Glomerular endothelial cell (primary cell): ENCODE measurements around the gene NGDN. TPM values are rescaled to one million over a fixed set of nuclear protein-coding genes. Genes with fewer than 3 reads are reported as not detected.

ENCODE experiments used
- DNase-seq: peaks from one replicate; pipeline ENCODE4 v3.0.0-alpha.2; 2011; ENCODE audit warnings: low read depth, low spot score; ENCODE audit errors: extremely low read depth
- total RNA-seq: library from RNA; depleted of rRNA; stranded (reverse); fragments of >200 nt; gene quantifications from 2 replicates; pipeline ENCODE4 v1.2.3, GENCODE V29; 2015

The NGDN gene
- total RNA-seq, 1 donor from 2014 or later = 24.6 TPM

DNA sequence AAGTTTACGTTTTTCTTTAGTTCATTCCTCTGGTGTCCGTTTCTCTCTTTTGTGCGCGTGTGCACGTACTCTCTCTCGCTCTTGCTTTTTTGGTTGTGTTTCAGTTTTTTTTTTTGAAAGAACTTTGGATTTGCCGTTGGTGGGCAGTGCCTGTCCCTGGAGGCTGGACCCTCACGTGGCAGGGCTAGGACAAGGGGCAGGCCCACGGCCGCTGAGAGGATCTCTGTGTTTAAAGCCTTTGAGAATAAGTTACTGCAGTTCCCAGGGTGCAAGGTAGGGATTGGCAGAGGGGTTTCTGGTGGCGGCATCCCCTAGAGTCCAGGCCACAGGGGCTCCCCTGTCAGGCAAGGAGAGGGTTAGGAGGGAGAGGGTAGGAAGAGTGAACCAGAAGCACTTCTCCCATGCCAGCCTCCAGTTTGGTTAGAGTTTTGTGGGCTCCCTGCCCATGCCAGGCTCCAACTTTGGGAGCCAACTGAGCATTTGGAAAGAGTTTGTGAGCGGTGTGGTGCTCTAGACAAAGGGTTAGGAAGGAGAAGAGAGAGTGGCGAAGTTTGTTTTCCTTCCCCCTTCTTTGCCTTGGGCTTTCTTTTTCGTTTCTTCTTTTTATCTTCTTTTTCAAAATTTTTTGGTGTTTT is 51.5 kb downstream of the NGDN start:
- DNase-seq = no peak

DNA sequence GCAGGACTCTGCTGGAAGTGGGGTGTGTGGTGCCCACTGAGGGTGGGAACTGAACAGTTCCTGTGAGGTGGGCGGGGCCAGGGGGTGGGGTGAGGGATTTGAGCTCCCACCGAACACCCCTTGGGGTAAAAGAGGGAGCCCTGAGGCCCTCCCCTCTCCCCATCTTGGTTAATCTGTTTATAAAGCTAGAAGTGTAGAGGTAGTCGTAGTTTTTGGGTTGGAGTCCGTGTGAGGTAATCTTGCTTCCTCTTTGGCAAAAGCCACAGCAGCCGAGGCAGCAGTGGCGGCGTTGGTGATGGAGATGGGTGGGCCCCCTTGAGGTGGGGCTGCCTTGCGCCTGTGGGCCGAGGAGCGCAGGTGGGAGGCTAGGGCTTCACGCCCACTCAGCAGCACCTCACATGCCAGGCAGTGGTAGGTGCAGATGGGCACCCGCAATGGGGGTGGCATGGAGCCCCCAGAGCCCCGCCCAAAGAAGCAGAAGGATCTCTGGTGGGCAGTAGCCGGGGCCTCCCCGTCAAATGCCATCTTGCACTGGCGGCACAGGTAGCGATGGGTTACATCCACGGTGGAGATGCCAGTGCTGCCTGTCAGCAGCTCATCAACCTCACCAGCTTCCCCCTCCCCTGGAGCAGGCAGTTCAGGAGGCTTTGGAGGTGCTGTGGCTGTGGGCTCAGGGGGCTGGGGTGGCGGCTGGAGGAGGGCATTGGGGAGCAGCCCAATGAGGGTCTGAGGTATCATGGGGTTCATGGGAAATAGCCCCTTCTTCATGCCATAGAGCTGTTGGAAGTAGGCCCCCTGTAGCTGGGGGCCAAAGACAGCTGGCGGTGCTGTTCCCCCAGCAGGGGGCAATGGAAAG is 52.5 kb downstream of the NGDN start:
- DNase-seq = no peak

DNA sequence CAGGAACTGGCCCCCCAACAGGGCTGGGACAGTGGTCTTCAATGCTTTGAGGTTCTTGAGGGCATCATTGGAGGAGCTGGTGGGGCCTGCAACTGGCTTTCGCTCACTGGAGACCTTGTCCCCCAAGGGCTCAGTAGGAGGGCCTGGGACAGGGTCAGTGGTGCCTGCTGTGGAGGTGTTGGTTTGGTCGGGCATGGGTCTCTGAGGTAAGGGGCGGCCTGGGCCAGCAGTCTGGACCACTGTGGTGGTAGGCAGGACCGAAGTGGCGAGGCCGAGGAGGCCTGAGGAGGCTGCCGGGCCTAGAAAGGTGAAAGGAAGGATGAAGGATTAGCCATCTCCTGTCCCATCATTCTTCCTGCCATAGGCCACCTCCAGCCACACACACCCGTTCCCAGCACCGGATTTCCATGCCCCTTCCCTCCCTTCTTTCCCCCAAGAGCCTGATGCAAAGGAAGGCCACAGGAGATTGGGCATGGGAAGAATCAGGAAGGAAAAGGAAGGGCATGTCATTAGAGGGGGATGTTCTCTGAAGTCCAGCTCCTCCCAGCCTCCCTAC is 53.2 kb downstream of the NGDN start:
- no peak for DNase-seq

DNA sequence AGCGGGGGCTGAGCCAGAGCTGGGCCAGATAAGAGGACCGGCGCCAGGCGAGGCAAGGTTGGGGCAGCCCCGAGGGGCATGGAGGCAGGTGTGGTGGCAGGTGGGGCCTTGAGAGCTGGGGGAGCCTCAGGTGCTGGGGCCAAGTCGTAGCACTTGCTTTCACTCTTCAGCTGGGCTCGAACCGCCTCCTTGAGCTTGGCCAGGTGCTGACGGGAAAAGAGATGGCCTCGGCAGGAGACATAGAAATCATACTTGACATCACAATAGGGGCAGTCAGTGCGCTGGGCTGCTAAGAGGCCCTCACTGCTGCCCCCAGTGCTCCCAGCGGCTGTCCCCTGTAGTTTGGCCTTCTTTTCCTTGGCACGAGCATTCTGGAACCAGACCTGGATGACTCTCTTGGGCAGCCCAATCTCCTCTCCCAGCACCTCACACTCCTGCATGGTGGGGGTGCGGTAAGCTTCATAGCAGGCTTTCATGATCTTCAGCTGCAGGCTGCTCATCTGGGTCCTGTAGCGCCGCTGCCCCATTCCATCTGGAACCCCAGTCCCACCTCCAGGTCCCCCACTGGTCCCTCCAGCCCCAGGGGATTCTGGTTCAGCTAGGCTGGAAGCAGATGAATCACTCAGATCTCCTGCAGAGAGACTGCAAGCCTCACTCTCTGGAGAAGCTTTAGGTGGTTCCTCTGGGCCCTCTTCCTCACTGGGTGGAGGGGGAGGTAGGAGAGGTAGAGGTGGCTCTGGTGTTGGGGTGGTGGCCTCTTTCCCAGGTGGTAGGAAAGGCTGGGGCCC is 53.9 kb downstream of the NGDN start:
- no peak for DNase-seq

DNA sequence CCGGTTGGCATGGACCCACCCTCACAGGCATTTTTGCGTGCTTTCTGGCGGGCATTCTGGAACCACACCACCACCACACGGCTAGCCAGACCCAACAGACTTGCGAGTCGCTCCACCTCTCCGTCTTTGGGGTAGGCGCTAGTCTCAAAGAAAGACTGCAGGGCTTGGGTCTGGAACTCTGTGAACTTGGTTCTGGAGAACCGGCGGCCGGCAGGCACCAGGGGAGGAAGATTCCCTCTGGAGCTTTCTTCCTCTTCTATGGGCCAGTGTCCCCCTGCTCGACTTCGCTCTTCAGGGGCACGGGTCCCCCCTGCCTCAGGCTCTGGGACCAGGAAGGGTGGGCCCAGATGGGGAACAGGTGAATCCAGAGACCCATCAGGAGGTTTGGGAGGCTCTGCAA is 55.5 kb downstream of the NGDN start:
- DNase-seq = no peak

DNA sequence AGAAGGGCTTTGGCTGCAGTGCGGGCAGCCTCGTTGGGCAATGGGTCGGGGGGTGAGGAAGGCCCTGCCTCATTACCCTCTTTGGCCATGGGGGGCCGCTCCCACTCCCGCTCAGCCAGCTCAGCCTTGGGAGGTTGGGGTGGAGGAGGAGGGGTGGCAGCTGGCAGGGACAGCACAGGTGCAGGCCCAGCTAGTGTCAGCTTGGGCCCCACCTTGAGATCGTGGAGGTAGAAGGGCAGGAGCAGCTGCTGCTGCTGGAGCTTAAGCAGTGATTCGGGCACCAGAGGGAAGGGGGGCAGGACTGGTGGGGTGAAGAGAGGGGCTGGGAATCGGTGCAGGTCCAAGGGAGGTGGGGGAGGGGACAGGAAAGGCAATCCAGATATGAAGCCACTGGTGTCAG is 56.1 kb downstream of the NGDN start:
- no peak for DNase-seq

Other genes with a start within 250 kb of the NGDN start
- not detected in 2 replicates for gene RNF212B, start 231.8 kb upstream of the NGDN start, total RNA-seq
- 13.8 and 14.6 TPM in 2 replicates for gene HOMEZ, start 183.6 kb upstream of the NGDN start, total RNA-seq
- gene PPP1R3E, start 166.8 kb upstream of the NGDN start, total RNA-seq = 1.3 and 4.7 TPM in 2 replicates
- gene BCL2L2, start 162.9 kb upstream of the NGDN start, total RNA-seq = 12.6 and 23.5 TPM in 2 replicates
- gene PABPN1, start 148.2 kb upstream of the NGDN start, total RNA-seq = 60.7 and 79.2 TPM in 2 replicates
- 1.2 and 7.3 TPM in 2 replicates for gene SLC22A17, start 116.8 kb upstream of the NGDN start, total RNA-seq
- gene EFS, start 104.5 kb upstream of the NGDN start, total RNA-seq = 0.24 and 0.82 TPM in 2 replicates
- gene IL25, start 96.9 kb upstream of the NGDN start, total RNA-seq = not detected in 2 replicates
- not detected in 2 replicates for gene CMTM5, start 92.7 kb upstream of the NGDN start, total RNA-seq
- gene MYH6, start 61.4 kb upstream of the NGDN start, total RNA-seq = not detected in 2 replicates
- gene MYH7, start 34.0 kb upstream of the NGDN start, total RNA-seq = not detected in 2 replicates
- gene ZFHX2, start 82.1 kb downstream of the NGDN start, total RNA-seq = 0.93 and 1.8 TPM in 2 replicates
- gene THTPA, start 86.6 kb downstream of the NGDN start, total RNA-seq = 3.3 and 9.2 TPM in 2 replicates
- gene AP1G2, start 98.1 kb downstream of the NGDN start, total RNA-seq = 36.8 and 38.9 TPM in 2 replicates
- gene JPH4, start 109.1 kb downstream of the NGDN start, total RNA-seq = 0.53 TPM in 1 of 2 replicates, not detected in the other
- gene DHRS2, start 166.7 kb downstream of the NGDN start, total RNA-seq = not detected in 2 replicates